K562 (cell line): ENCODE measurements around the gene STON2. TPM values are rescaled to one million over a fixed set of nuclear protein-coding genes. Genes with fewer than 3 reads are reported as not detected.

Source experiments
- ATAC-seq: fragments of 200-7000 bp; cut with Tn5 transposase; 3 replicates; pipeline ENCODE4 v1.9.1; 2020; ENCODE audit warnings: moderate library complexity
- BruUV-seq: library from RNA; stranded (reverse); fragments of 400-500 nt; replicated peaks from 2 replicates; lab custom pipeline; 2021; lab: Mats Ljungman, UMichigan
- CTCF ChIA-PET: fragments of 300-600 bp; formaldehyde crosslinking; extraction: SDS; loops from one replicate; lab custom pipeline; 2021; ENCODE audit warnings: low intra/inter-chr PET ratio; lab: Yijun Ruan, JAX
- POLR2A ChIA-PET: fragments of 300-600, 350-650 bp; sonication (Branson Sonifier 250); formaldehyde crosslinking; extraction: SDS; loops from one replicate; lab custom pipeline; 2021; ENCODE audit warnings: antibody characterized with exemption, inconsistent platforms; lab: Yijun Ruan, JAX
- DNase-seq, 4 experiments: peaks; one replicate each; pipeline versions ENCODE4 v3.0.0 to v3.0.0-alpha.2; 2011 to 2018; ENCODE audit warnings: low spot score in 3 of 4, mixed read lengths in 3 of 4; ENCODE audit errors: extremely low read depth in 1 of 4
- FAIRE-seq: peaks from 2 replicates; lab custom pipeline; 2011; peaks lifted over from hg19 to GRCh38; lab: Jason Lieb, UNC
- H2AFZ ChIP-seq: 2 replicates; pipeline ENCODE4 v1.6.0; 2011; ENCODE audit warnings: low read depth, low read length, control low read depth, inconsistent platforms
- H3K27ac ChIP-seq: fragments of 200-600 bp; 3 replicates; pipeline ENCODE4 v1.8.0; 2011; ENCODE audit warnings: low read depth, mild to moderate bottlenecking, control low read depth, inconsistent platforms, low read length, moderate library complexity, mixed read lengths; ENCODE audit errors: extremely low read depth
- H3K27me3 ChIP-seq, 2 experiments: fragments of 300-600 bp in 1 of 2; 2 replicates in 1 of 2; 3 replicates in 1 of 2; pipeline versions ENCODE4 v1.6.0 to v1.8.0; 2011; ENCODE audit warnings: inconsistent platforms in 2 of 2, low read length in 2 of 2, mild to moderate bottlenecking in 1 of 2, mixed read lengths in 1 of 2, moderate library complexity in 1 of 2; ENCODE audit not compliant: control insufficient read depth in 2 of 2, insufficient read depth in 2 of 2
- H3K36me3 ChIP-seq: fragments of 300-600 bp; 3 replicates; pipeline ENCODE4 v1.8.0; 2011; ENCODE audit warnings: mild to moderate bottlenecking, low read length, inconsistent platforms; ENCODE audit not compliant: control insufficient read depth, insufficient read depth
- H3K4me1 ChIP-seq, 2 experiments: fragments of 200-600 bp in 1 of 2; replicated peaks in 1 of 2; 2 replicates in 1 of 2; 3 replicates in 1 of 2; pipeline versions ENCODE4 v1.5.1 to v1.8.0; 2011; ENCODE audit warnings: inconsistent platforms in 2 of 2, low read length in 2 of 2, mild to moderate bottlenecking in 1 of 2, mixed read lengths in 1 of 2, moderate library complexity in 1 of 2; ENCODE audit not compliant: control insufficient read depth in 2 of 2, insufficient read depth in 2 of 2
- H3K4me2 ChIP-seq: 2 replicates; pipeline ENCODE4 v1.6.1; 2011; ENCODE audit warnings: low read length, control low read depth, inconsistent platforms, mixed read lengths; ENCODE audit not compliant: insufficient read depth
- H3K4me3 ChIP-seq: fragments of 200-600 bp; sonication (generic), shearing (Covaris generic); 2 replicates; pipeline ENCODE4 v1.5.1; 2016; ENCODE audit warnings: control low read depth, inconsistent platforms
- H3K79me2 ChIP-seq: fragments of 200-600 bp; 3 replicates; pipeline ENCODE4 v1.8.0; 2011; ENCODE audit warnings: low read length, inconsistent platforms; ENCODE audit not compliant: control insufficient read depth, insufficient read depth
- H3K9ac ChIP-seq, 2 experiments: 2 replicates each; pipeline versions ENCODE4 v1.6.0 to v1.6.1; 2011; ENCODE audit warnings: low read depth in 2 of 2, low read length in 2 of 2, control low read depth in 1 of 2, inconsistent platforms in 1 of 2, mild to moderate bottlenecking in 1 of 2, mixed read lengths in 1 of 2; ENCODE audit not compliant: insufficient read depth in 1 of 2
- H3K9me1 ChIP-seq: one replicate; pipeline ENCODE4 v1.6.0; 2011; ENCODE audit warnings: inconsistent platforms, mild to moderate bottlenecking, low read length, moderate library complexity; ENCODE audit not compliant: control insufficient read depth, insufficient read depth
- H3K9me3 ChIP-seq: replicated peaks from 2 replicates; pipeline ENCODE4 v1.5.1; 2011; ENCODE audit warnings: low read depth, low read length, inconsistent platforms; ENCODE audit not compliant: control insufficient read depth, insufficient read depth
- H4K20me1 ChIP-seq: replicated peaks from 2 replicates; pipeline ENCODE4 v1.6.1; 2011; ENCODE audit warnings: low read length, inconsistent platforms, mixed read lengths; ENCODE audit not compliant: control insufficient read depth, insufficient read depth
- ATF7 ChIP-seq: fragments of 450-650 bp; IDR thresholded peaks from 2 replicates; pipeline ENCODE4 v1.7.1; 2014; ENCODE audit warnings: mild to moderate bottlenecking, moderate library complexity
- BACH1 ChIP-seq: fragments of 200-800 bp; sonication (Bioruptor generic); IDR thresholded peaks from 2 replicates; pipeline ENCODE4 v1.6.1; 2016; ENCODE audit warnings: missing genetic modification characterization, missing compliant biosample characterization
- ETS2 ChIP-seq: IDR thresholded peaks from 2 replicates; pipeline ENCODE4 v1.6.1; 2016; ENCODE audit warnings: borderline replicate concordance, missing genetic modification characterization, mild to moderate bottlenecking, moderate library complexity, missing compliant biosample characterization; ENCODE audit not compliant: poor library complexity, severe bottlenecking
- HDGF ChIP-seq: fragments of 450-650 bp; IDR thresholded peaks from 2 replicates; pipeline ENCODE4 v1.6.1; 2016
- MCM2 ChIP-seq: fragments of 450-650 bp; IDR thresholded peaks from 2 replicates; pipeline ENCODE4 v1.6.1; 2017; ENCODE audit warnings: low read depth, mild to moderate bottlenecking
- PCBP1 ChIP-seq: fragments of 200-400 bp; formaldehyde crosslinking; IDR thresholded peaks from 2 replicates; pipeline ENCODE4 v1.6.1; 2018; ENCODE audit warnings: mild to moderate bottlenecking, low read depth, low read length; ENCODE audit not compliant: poor library complexity, severe bottlenecking
- RCOR1 ChIP-seq, 2 experiments: IDR thresholded peaks; 2 replicates each; pipeline ENCODE4 v1.6.1; 2012; ENCODE audit warnings: low read depth in 2 of 2, low read length in 2 of 2, borderline replicate concordance in 1 of 2, improper control_type of control experiment in 1 of 2
- STAT5A ChIP-seq: IDR thresholded peaks from 2 replicates; pipeline ENCODE4 v1.6.1; 2012; ENCODE audit warnings: low read length, inconsistent platforms, borderline replicate concordance
- STAT5B ChIP-seq: fragments of 250-450 bp; sonication (Bioruptor Pico); IDR thresholded peaks from 2 replicates; pipeline ENCODE4 v1.8.0; 2021; ENCODE audit warnings: mild to moderate bottlenecking, inconsistent platforms
- TAF1 ChIP-seq: IDR thresholded peaks from 2 replicates; pipeline ENCODE4 v1.6.1; 2011; ENCODE audit warnings: mild to moderate bottlenecking, low read length, moderate library complexity; ENCODE audit not compliant: insufficient read depth, control insufficient read depth, severe bottlenecking; ENCODE audit errors: extremely low read depth
- TAF7 ChIP-seq: fragments of 450-650 bp; IDR thresholded peaks from 2 replicates; pipeline ENCODE4 v1.6.1; 2016; ENCODE audit warnings: missing genetic modification characterization, missing compliant biosample characterization
- ZNF347 ChIP-seq: fragments of 450-650 bp; formaldehyde crosslinking; IDR thresholded peaks from 2 replicates; pipeline ENCODE4 v1.4.0; 2020; ENCODE audit warnings: low read depth, mild to moderate bottlenecking, moderate library complexity
- ZNF354B ChIP-seq: fragments of 250-450 bp; sonication (Bioruptor Pico); IDR thresholded peaks from 2 replicates; pipeline ENCODE4 v1.4.0; 2020
- ZNF57 ChIP-seq: fragments of 450-650 bp; formaldehyde crosslinking; IDR thresholded peaks from 2 replicates; pipeline ENCODE4 v1.4.0; 2020; ENCODE audit warnings: mild to moderate bottlenecking, moderate library complexity
- ZNF780A ChIP-seq: fragments of 250-450 bp; sonication (Bioruptor Pico); IDR thresholded peaks from 2 replicates; pipeline ENCODE4 v1.5.0; 2021; ENCODE audit warnings: mild to moderate bottlenecking
- WGBS: fragments of 100-300 bp; shearing (Covaris generic); methylation state at CpG from one replicate; pipeline ENCODE4 v1.1.6; 2016; ENCODE audit warnings: low coverage, mixed read lengths; ENCODE audit not compliant: insufficient coverage; ENCODE audit errors: missing lambda C conversion rate; 5-methylcytosine and 5-hydroxymethylcytosine counted together
- in situ Hi-C: fragments of 300-500 bp; cut with MboI; formaldehyde crosslinking; loops from 4 replicates; pipeline ENCODE4 v1.15.0; 2018; ENCODE audit warnings: inconsistent platforms, mixed read lengths
- intact Hi-C: fragments of 100-400 bp; cut with micrococcal nuclease; formaldehyde crosslinking; loops from 2 replicates; pipeline ENCODE4 v1.14.2; 2022
- polyA plus RNA-seq, 8 experiments: library from polyadenylated mRNA; depleted of rRNA in 4 of 8; stranded (reverse) in 5 of 8; unstranded in 3 of 8; fragments of >200 nt; fragmentation: Nextera tagmentation in 2 of 8; fragmentation: Illumina TruSeq in 1 of 8; extraction: Ambion mirVana in 2 of 8; extraction: Trizol in 1 of 8; gene quantifications; 2 replicates each; pipeline versions ENCODE4 v1.2.1 to v1.2.3, GENCODE V29; 2011 to 2014; ENCODE audit warnings: inconsistent platforms in 1 of 8, missing spikeins in 1 of 8
- total RNA-seq, 7 experiments: library from RNA; depleted of rRNA in 6 of 7; stranded (reverse); fragments of >200 nt in 6 of 7; fragmentation: Illumina TruSeq in 2 of 7; extraction: Trizol in 2 of 7; gene quantifications; 2 replicates each; pipeline versions ENCODE4 v1.2.1 to v1.2.3, GENCODE V29; 2011 to 2021; ENCODE audit warnings: low replicate concordance in 1 of 7
- TF ChIP-seq, protein P1 (sequence below), 2 experiments: fragments of 200-800 bp in 1 of 2; sonication (Bioruptor generic) in 1 of 2; sonication (generic) in 1 of 2; formaldehyde crosslinking in 1 of 2; IDR thresholded peaks in 1 of 2; conservative IDR thresholded peaks in 1 of 2; 2 replicates each; pipeline versions ENCODE4 v1.5.0 to v1.6.1; 2016 to 2020; ENCODE audit warnings: missing compliant biosample characterization in 1 of 2, missing genetic modification characterization in 1 of 2, missing genetic modification reagents in 1 of 2
- TF ChIP-seq, protein P2 (sequence below): fragments of 200-400 bp; formaldehyde crosslinking; IDR thresholded peaks from 2 replicates; pipeline ENCODE4 v1.6.1; 2017; ENCODE audit warnings: mild to moderate bottlenecking, low read depth, low read length, moderate library complexity
- TF ChIP-seq, protein P3 (sequence below): sonication (generic); formaldehyde crosslinking; IDR thresholded peaks from 2 replicates; pipeline ENCODE4 v1.9.0; 2022; ENCODE audit warnings: mild to moderate bottlenecking, missing genetic modification reagents

STON2 gene
- total and polyA plus RNA-seq, 9 of the 15 experiments (the other 6 are each of a cell fraction or from before 2014, with no cell fraction given): 7.8 to 99.3 (median 53.5) TPM

DNA sequence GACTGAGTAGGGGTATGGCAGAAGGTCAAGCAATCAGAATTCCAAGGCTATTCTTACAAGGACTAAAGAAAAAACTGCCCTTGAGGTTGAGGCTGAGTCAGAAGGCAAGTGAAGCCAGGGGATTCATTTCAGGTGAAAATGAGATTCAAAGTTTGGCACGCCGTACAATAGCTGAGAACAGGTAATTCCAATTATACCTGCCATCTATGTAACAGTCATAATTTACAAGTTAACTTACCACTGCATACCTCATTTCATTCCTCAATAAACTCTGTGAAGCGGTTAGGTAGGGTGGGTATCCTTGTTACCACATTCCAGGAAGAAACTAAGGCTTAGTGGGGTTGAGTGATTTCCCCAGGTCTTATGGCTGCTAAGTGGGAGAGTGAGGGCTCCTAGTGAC is 64.1 kb downstream of the STON2 start:
- TF ChIP-seq, protein P1, sequence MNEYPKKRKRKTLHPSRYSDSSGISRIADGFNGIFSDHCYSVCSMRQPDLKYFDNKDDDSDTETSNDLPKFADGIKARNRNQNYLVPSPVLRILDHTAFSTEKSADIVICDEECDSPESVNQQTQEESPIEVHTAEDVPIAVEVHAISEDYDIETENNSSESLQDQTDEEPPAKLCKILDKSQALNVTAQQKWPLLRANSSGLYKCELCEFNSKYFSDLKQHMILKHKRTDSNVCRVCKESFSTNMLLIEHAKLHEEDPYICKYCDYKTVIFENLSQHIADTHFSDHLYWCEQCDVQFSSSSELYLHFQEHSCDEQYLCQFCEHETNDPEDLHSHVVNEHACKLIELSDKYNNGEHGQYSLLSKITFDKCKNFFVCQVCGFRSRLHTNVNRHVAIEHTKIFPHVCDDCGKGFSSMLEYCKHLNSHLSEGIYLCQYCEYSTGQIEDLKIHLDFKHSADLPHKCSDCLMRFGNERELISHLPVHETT (CRISPR knock-in tag; conservative IDR thresholded peaks at IDR 0.05 in 1 of 2, IDR thresholded peaks at IDR 0.05 in 1 of 2): no peak
- TF ChIP-seq, protein P2, sequence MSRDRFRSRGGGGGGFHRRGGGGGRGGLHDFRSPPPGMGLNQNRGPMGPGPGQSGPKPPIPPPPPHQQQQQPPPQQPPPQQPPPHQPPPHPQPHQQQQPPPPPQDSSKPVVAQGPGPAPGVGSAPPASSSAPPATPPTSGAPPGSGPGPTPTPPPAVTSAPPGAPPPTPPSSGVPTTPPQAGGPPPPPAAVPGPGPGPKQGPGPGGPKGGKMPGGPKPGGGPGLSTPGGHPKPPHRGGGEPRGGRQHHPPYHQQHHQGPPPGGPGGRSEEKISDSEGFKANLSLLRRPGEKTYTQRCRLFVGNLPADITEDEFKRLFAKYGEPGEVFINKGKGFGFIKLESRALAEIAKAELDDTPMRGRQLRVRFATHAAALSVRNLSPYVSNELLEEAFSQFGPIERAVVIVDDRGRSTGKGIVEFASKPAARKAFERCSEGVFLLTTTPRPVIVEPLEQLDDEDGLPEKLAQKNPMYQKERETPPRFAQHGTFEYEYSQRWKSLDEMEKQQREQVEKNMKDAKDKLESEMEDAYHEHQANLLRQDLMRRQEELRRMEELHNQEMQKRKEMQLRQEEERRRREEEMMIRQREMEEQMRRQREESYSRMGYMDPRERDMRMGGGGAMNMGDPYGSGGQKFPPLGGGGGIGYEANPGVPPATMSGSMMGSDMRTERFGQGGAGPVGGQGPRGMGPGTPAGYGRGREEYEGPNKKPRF: no peak
- TF ChIP-seq STAT5B: no peak
- no peak for TF ChIP-seq HDGF
- no peak for TF ChIP-seq TAF7 (tag)
- TF ChIP-seq ZNF57 (CRISPR knock-in tag): no peak
- no peak for TF ChIP-seq STAT5A
- no peak for TF ChIP-seq ZNF354B (CRISPR knock-in tag)
- TF ChIP-seq ZNF347 (CRISPR knock-in tag): no peak
- TF ChIP-seq MCM2: no peak
- TF ChIP-seq, protein P3, sequence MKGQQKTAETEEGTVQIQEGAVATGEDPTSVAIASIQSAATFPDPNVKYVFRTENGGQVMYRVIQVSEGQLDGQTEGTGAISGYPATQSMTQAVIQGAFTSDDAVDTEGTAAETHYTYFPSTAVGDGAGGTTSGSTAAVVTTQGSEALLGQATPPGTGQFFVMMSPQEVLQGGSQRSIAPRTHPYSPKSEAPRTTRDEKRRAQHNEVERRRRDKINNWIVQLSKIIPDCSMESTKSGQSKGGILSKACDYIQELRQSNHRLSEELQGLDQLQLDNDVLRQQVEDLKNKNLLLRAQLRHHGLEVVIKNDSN (CRISPR knock-in tag): no peak
- no peak for TF ChIP-seq PCBP1
- no peak for TF ChIP-seq RCOR1 (IDR thresholded peaks at IDR 0.05; ENCODE audit: borderline replicate concordance in 1 of 2, low read depth in 2 of 2, low read length in 2 of 2)
- no peak for TF ChIP-seq TAF1
- TF ChIP-seq ZNF780A (CRISPR knock-in tag): no peak
- TF ChIP-seq BACH1 (tag): no peak
- TF ChIP-seq ATF7: no peak
- no peak for TF ChIP-seq ETS2 (tag)
- ATAC-seq (no peak), FAIRE-seq (no peak), DNase-seq (no peak)
- no TSS peak for BruUV-seq
- H3K27me3 ChIP-seq: no peaks in the 10 kb centered on the region
- in situ Hi-C loops (no loop called here), intact Hi-C loops (no loop called here)
- CTCF ChIA-PET: no interaction called here
- H3K4me2 ChIP-seq: no peak overlapping the region
- H3K9me3 ChIP-seq: no peaks in the 10 kb centered on the region
- no peak overlapping the region for H2AFZ ChIP-seq
- H3K9ac ChIP-seq: no peak overlapping the region
- POLR2A ChIA-PET: no interaction called here
- no peak overlapping the region for H3K27ac ChIP-seq
- 100% methylated on average over 3 of the region's 3 CpGs for WGBS
- peaks cover 5% of the 10 kb centered on the region for H3K9me1 ChIP-seq
- H3K79me2 ChIP-seq: peaks cover 52% of the 10 kb centered on the region
- H3K36me3 ChIP-seq: peaks cover 20% of the 10 kb centered on the region
- H3K4me3 ChIP-seq: no peak overlapping the region
- H4K20me1 ChIP-seq: 0 out of 2 replicates have a peak, but pooled peaks cover 2% of the 10 kb centered on the region
- H3K4me1 ChIP-seq: no peaks in the 10 kb centered on the region
